ENCODE data around the gene HIRA. TPM values are rescaled to one million over a fixed set of nuclear protein-coding genes. Genes with fewer than 3 reads are reported as not detected.

HIRA gene
- total and polyA plus RNA-seq, 9 of the 15 experiments (the other 6 are each of a cell fraction or from before 2014, with no cell fraction given) = 0.96 to 132 (median 58.4) TPM

GRCh38 chr22:19396934-19397733, 34.4 kb downstream of the HIRA start (continued):
- TF ChIP-seq RERE (CRISPR knock-in tag; IDR thresholded peaks at IDR 0.05; ENCODE audit: borderline replicate concordance) = no peak
- 0 out of 2 replicates have a peak, but pooled peaks have one; percentile 49 for TF ChIP-seq ZNF707 (CRISPR knock-in tag; conservative IDR thresholded peaks at IDR 0.05)
- peak; percentile 95 for TF ChIP-seq ZEB2 (IDR thresholded peaks at IDR 0.05)
- peak; percentile 69; the same call in 1 of the 2 replicates for TF ChIP-seq TEAD2 (tag; IDR thresholded peaks at IDR 0.05)
- 0 out of 2 replicates have a peak, but pooled peaks have one; percentile 1 for TF ChIP-seq ZNF165 (CRISPR knock-in tag; IDR thresholded peaks at IDR 0.05; ENCODE audit: borderline replicate concordance)
- peak; percentile 97; the same call in 1 of the 2 replicates for TF ChIP-seq NBN (IDR thresholded peaks at IDR 0.05; ENCODE audit: low read depth)
- no peak for TF ChIP-seq ZKSCAN3 (CRISPR knock-in tag; IDR thresholded peaks at IDR 0.05)
- no peak for TF ChIP-seq ZNF512 (tag; IDR thresholded peaks at IDR 0.05)
- TF ChIP-seq CREB5 (CRISPR knock-in tag; IDR thresholded peaks at IDR 0.05) = no peak
- TF ChIP-seq TCF7L2 (IDR thresholded peaks at IDR 0.05; ENCODE audit: low read depth, low read length) = no peak
- TF ChIP-seq GTF2F1 (IDR thresholded peaks at IDR 0.05; ENCODE audit: low read depth, low read length) = peak; percentile 85; the same call in 1 of the 2 replicates
- no peak for TF ChIP-seq MYBL2 (IDR thresholded peaks at IDR 0.05; ENCODE audit: low read depth)
- no peak for TF ChIP-seq MYBL2 (CRISPR knock-in tag; IDR thresholded peaks at IDR 0.05; ENCODE audit: borderline replicate concordance)
- TF ChIP-seq NUFIP1 (IDR thresholded peaks at IDR 0.05; ENCODE audit: partially characterized antibody) = no peak
- TF ChIP-seq SREBF1 (IDR thresholded peaks at IDR 0.05; ENCODE audit: borderline replicate concordance, low read depth, low read length) = no peak
- no peak for TF ChIP-seq KLF13 (tag; IDR thresholded peaks at IDR 0.05; ENCODE audit: borderline replicate concordance, low read depth)
- no peak for TF ChIP-seq NFIX (CRISPR knock-in tag; IDR thresholded peaks at IDR 0.05; ENCODE audit: low read depth)
- no peak for TF ChIP-seq HLTF (IDR thresholded peaks at IDR 0.05)
- TF ChIP-seq CBX2 (IDR thresholded peaks at IDR 0.05; ENCODE audit: insufficient read depth, low read length, poor library complexity, severe bottlenecking) = no peak
